Thymus (tissue), 14 donors: ENCODE data around the gene GTPBP10. TPM values are rescaled to one million over a fixed set of nuclear protein-coding genes. Genes with fewer than 3 reads are reported as not detected.
A peak's percentile ranks its signal among the peaks of the same experiment; 100 is the strongest.

ENCODE experiments used
- DNase-seq, 9 donors: peaks; one replicate each; pipeline ENCODE4 v3.0.0-alpha.2; 2013; ENCODE audit warnings: low spot score in 9 of 9, low read depth in 6 of 9, missing footprints in 1 of 9
- H3K27ac ChIP-seq, 2 donors: one replicate each; pipeline ENCODE4 v1.5.1; 2013; ENCODE audit warnings: control low read depth in 1 of 2, low read depth in 1 of 2, low read length in 1 of 2, mild to moderate bottlenecking in 1 of 2, moderate library complexity in 1 of 2
- H3K27me3 ChIP-seq, 2 donors: one replicate each; pipeline ENCODE4 v1.5.1; 2013; ENCODE audit warnings: low read length in 1 of 2; ENCODE audit not compliant: control insufficient read depth in 2 of 2, insufficient read depth in 1 of 2
- H3K36me3 ChIP-seq, 2 donors: one replicate each; pipeline ENCODE4 v1.5.1; 2013; ENCODE audit warnings: low read length in 1 of 2, mild to moderate bottlenecking in 1 of 2, moderate library complexity in 1 of 2; ENCODE audit not compliant: control insufficient read depth in 2 of 2, insufficient read depth in 2 of 2
- H3K4me1 ChIP-seq, 2 donors: one replicate each; pipeline ENCODE4 v1.5.1; 2013; ENCODE audit warnings: low read length in 2 of 2; ENCODE audit not compliant: control insufficient read depth in 2 of 2, insufficient read depth in 2 of 2
- H3K4me3 ChIP-seq, 2 donors: one replicate each; pipeline ENCODE4 v1.5.1; 2013; ENCODE audit warnings: low read length in 2 of 2, control low read depth in 1 of 2, mild to moderate bottlenecking in 1 of 2
- H3K9me3 ChIP-seq, 2 donors: one replicate each; pipeline ENCODE4 v1.5.1; 2013; ENCODE audit warnings: low read length in 1 of 2, mild to moderate bottlenecking in 1 of 2; ENCODE audit not compliant: control insufficient read depth in 2 of 2, insufficient read depth in 1 of 2
- WGBS: extraction: QIAGEN DNeasy Blood & Tissue Kit; methylation state at CpG from one replicate; pipeline ENCODE4 v1.1.7; 2013; 5-methylcytosine and 5-hydroxymethylcytosine counted together
- long read RNA-seq, 10 donors: transcript quantifications; one replicate each; lab custom pipeline, GENCODE V29; 2026
- polyA plus RNA-seq: library from polyadenylated mRNA; stranded (reverse); fragments of 200-250 nt; gene quantifications from one replicate; pipeline ENCODE4 v1.2.3, GENCODE V29; 2013
- total RNA-seq: library from RNA; stranded (reverse); fragments of 120-200 nt; gene quantifications from one replicate; pipeline ENCODE4 v1.2.4, GENCODE V29; 2013
- donor health status: healthy.

The GTPBP10 gene, protein sequence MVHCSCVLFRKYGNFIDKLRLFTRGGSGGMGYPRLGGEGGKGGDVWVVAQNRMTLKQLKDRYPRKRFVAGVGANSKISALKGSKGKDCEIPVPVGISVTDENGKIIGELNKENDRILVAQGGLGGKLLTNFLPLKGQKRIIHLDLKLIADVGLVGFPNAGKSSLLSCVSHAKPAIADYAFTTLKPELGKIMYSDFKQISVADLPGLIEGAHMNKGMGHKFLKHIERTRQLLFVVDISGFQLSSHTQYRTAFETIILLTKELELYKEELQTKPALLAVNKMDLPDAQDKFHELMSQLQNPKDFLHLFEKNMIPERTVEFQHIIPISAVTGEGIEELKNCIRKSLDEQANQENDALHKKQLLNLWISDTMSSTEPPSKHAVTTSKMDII
- total RNA-seq (27.4 TPM), polyA plus RNA-seq (38.6 TPM)
- long read RNA-seq, donor 1, result 0 reads
- long read RNA-seq, donor 2, result 0 reads
- long read RNA-seq, donor 3, full-length matches to known transcripts, result 9 of 16 reads
- long read RNA-seq, donor 3, partial matches to known transcripts, result 7 of 16 reads
- long read RNA-seq, donor 3, other reads (novel, unspliced or antisense), result 0 of 16 reads
- long read RNA-seq, donor 4, full-length matches to known transcripts, result 4 of 4 reads
- long read RNA-seq, donor 4, partial matches to known transcripts, result 0 of 4 reads
- long read RNA-seq, donor 4, other reads (novel, unspliced or antisense), result 0 of 4 reads
- long read RNA-seq, donor 5, full-length matches to known transcripts, result 12 of 25 reads
- long read RNA-seq, donor 5, partial matches to known transcripts, result 13 of 25 reads
- long read RNA-seq, donor 5, other reads (novel, unspliced or antisense), result 0 of 25 reads
- long read RNA-seq, donor 6, full-length matches to known transcripts, result 3 of 3 reads
- long read RNA-seq, donor 6, partial matches to known transcripts, result 0 of 3 reads
- long read RNA-seq, donor 6, other reads (novel, unspliced or antisense), result 0 of 3 reads
- long read RNA-seq, donor 7, full-length matches to known transcripts, result 6 of 6 reads
- long read RNA-seq, donor 7, partial matches to known transcripts, result 0 of 6 reads
- long read RNA-seq, donor 7, other reads (novel, unspliced or antisense), result 0 of 6 reads
- long read RNA-seq, donor 8, full-length matches to known transcripts, result 2 of 2 reads
- long read RNA-seq, donor 8, partial matches to known transcripts, result 0 of 2 reads
- long read RNA-seq, donor 8, other reads (novel, unspliced or antisense), result 0 of 2 reads
- long read RNA-seq, donor 9, full-length matches to known transcripts, result 4 of 4 reads
- long read RNA-seq, donor 9, partial matches to known transcripts, result 0 of 4 reads
- long read RNA-seq, donor 9, other reads (novel, unspliced or antisense), result 0 of 4 reads
- long read RNA-seq, donor 10, full-length matches to known transcripts, result 4 of 4 reads
- long read RNA-seq, donor 10, partial matches to known transcripts, result 0 of 4 reads
- long read RNA-seq, donor 10, other reads (novel, unspliced or antisense), result 0 of 4 reads

DNA sequence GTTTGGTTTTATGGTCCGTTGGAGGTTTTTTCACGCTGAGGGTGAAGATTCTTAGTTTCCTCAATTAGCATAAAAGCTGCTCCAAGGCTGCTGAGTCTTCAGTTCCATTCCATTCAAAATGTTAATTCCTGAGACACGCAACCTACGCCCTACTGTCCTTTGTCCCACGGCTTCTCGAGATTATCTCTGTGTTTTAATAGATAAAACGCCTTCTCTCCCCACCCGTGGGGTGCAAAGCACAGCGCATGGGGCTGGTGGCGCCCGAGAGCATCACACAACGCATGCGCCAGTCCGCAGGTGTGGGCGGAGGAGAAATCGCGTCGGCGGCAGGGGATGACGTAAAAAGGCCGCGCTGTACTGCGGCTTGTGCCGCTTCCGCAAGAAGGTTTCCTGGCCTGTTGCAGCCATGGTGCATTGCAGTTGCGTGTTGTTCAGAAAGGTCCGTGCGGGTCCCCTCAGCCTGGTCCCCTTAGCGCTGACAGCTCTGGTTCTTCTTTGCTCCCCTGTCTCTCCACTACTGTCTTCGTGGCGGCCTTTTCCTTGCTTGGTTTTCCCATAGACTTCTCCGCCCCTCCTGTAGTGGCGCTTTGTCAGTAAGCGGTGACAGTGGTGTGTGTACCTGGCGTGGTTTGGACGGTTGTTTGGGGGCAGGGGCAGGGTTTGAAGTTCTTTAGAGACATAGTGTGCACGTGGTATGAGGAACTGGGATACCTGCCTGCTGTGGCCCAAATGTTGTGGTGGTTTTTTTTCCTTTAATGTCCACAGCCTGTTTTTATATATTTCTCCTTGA is at the start of gene GTPBP10:
TSS of gene GTPBP10 (plus strand) at position 381 of the 790 bp plus-strand sequence. CDS start at position 407, 26 bp downstream.
- peak; percentile 92 to 98 (median 94) for DNase-seq
- under 1% methylated on average over 37 of the region's 37 CpGs for WGBS

DNA sequence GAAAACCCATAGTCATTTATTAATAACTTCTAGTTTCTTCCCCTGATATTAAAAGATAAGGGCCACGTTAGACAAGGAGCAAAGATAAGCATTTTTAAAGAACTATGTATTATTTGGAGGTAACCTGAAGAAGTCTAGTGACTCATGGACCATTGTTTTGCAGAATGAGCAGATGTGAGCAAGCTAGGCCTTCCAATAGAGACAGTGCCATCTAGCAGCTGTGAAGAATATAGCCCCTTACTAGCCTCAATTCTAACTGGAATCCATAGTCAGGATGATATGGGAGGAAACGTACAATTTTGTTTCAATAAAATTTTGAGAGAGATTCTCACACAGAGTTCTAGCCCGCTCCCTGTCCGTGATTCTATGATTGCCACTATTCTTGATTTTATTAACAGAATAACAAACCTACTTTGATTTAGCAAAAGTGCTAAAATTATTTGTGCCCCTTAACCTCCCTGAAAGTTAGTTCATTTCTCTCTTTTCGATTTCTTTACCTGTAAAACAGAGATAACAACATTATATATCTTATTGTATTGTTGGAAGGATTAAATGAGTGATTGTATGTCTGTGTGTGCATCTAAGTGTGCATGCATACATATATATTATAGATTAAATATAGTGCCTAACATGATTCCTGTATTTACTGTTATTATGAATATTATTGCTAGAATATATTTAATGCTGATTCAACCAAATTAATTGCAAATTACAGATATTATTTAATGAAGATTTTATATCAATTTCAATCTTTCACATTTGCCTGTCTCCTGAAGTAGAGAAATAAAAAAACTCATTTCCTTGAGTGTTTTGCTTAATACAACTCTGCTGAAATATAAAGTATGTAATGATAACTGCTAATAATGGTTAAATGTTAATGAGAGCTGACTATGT is 48.1 kb upstream of the GTPBP10 start:
- no peak for DNase-seq
- 65% methylated on average over 5 of the region's 5 CpGs for WGBS
- Histone ChIP-seq H3K4me3 (no peak overlapping the region), H3K36me3 (no peaks in the 10 kb centered on the region), H3K27me3 (no peaks in the 10 kb centered on the region), H3K4me1 (no peaks in the 10 kb centered on the region), H3K9me3 (no peaks in the 10 kb centered on the region), H3K27ac (no peak overlapping the region)

More for the DNA sequence above, at the start of gene GTPBP10:
- peak within 1 kb of the TSS; percentile 93 to 95 for H3K27ac ChIP-seq
- H3K27me3 ChIP-seq, result no peaks in the 10 kb centered on the region
- H3K9me3 ChIP-seq, result no peaks in the 10 kb centered on the region
- peak within 1 kb of the TSS; percentile 66 to 74 for H3K4me3 ChIP-seq
- no peaks in the 10 kb centered on the region for H3K36me3 ChIP-seq
- H3K4me1 ChIP-seq, result peaks cover 3 to 5% of the 10 kb centered on the region in 2 donors

DNA sequence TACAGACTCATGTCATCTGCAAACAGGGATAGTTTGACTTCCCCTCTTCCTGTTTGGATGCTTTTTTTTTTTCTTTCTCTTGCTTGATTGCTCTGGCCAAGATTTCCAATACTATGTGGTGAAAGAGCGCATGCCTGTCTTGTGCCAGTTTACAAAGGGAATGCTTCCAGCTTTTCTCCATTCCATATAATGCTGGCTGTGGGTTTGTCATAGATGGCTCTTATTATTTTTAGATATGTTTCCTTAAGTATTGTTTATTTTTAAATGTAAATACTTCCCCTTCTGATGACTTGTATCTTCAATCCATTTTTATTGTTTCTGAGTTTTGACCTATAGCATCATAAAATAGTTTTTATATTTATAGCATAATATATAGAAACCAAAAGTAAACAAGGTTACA is 43.3 kb upstream of the GTPBP10 start:
- Histone ChIP-seq H3K27ac (no peak overlapping the region), H3K27me3 (no peaks in the 10 kb centered on the region), H3K4me1 (no peaks in the 10 kb centered on the region), H3K9me3 (no peaks in the 10 kb centered on the region), H3K4me3 (no peak overlapping the region), H3K36me3 (no peaks in the 10 kb centered on the region)
- 98% methylated on average over 1 of the region's 1 CpG for WGBS
- DNase-seq, result no peak

DNA sequence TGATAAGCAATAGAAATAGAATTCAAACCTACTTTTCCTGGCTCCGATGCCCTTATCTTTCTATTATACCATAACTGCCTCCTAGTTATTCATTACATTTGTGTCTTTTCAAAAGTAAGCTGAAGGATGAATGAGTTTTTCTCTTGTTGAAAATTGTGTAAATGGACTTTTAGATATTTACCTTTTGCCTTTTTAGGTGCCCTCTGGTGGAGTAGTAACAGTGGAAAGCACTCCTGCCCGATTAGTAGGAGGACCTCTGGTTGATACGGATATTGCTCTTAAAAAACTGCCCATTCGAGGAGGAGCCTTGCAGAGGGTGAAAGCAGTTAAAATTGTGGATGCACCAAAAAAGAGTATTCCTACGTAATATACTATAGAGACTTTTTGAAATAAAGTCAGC is 36.6 kb upstream of the GTPBP10 start:
- DNase-seq, result no peak
- H3K4me1 ChIP-seq, result no peaks in the 10 kb centered on the region
- WGBS, result 96% methylated on average over 5 of the region's 5 CpGs
- H3K27ac ChIP-seq, result no peak overlapping the region
- H3K9me3 ChIP-seq, result no peaks in the 10 kb centered on the region
- H3K36me3 ChIP-seq, result no peaks in the 10 kb centered on the region
- H3K4me3 ChIP-seq, result no peak overlapping the region
- no peaks in the 10 kb centered on the region for H3K27me3 ChIP-seq

DNA sequence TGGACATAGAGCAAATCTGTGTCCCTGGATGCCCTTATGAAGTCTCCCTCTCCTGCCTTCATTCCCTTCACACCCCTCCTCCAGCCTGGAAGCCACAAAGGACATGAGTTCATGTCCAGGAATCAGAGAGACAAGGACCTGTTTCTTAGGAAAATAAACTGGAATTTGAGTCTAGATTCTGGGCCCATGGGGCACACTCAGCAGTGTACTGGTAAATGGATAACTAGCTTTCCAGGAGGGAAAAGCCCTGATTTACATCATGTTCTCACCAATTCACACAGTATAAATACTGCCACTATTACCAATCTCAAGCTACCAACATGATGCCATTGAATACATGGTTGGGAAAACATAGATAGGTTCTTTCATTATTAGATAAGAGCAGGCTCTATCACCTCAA is 35.3 kb upstream of the GTPBP10 start:
- no peak for DNase-seq
- H3K36me3 ChIP-seq, result no peaks in the 10 kb centered on the region
- no peaks in the 10 kb centered on the region for H3K4me1 ChIP-seq

DNA sequence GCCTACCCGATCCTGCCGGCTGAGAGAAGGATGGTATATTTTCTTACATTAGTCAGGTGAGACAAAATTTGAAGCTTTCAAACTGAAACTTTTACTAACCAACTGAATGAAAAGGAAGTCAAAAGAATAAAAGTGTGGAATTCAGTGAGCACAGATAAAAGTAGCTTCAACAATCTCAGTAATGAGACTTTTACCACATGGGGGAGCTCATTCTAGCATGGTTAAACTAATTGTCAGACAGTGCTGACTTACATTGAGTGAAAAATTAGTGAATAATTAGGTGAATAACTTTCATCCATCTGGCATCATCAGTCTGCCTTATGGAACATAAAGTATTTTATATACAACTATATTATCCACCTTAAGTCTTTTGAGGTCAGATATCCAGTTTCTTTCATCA is 33.8 kb upstream of the GTPBP10 start:
- Histone ChIP-seq H3K4me3 (no peak overlapping the region), H3K27me3 (no peaks in the 10 kb centered on the region), H3K4me1 (no peaks in the 10 kb centered on the region), H3K36me3 (no peaks in the 10 kb centered on the region), H3K9me3 (no peaks in the 10 kb centered on the region), H3K27ac (no peak overlapping the region)
- 93% methylated on average over 2 of the region's 2 CpGs for WGBS
- peak in 1 of 9 donors; percentile 2 for DNase-seq

More for the DNA sequence above, 35.3 kb upstream of the GTPBP10 start:
- Histone ChIP-seq H3K27ac (no peak overlapping the region), H3K9me3 (no peaks in the 10 kb centered on the region), H3K4me3 (no peak overlapping the region), H3K27me3 (no peaks in the 10 kb centered on the region)

DNA sequence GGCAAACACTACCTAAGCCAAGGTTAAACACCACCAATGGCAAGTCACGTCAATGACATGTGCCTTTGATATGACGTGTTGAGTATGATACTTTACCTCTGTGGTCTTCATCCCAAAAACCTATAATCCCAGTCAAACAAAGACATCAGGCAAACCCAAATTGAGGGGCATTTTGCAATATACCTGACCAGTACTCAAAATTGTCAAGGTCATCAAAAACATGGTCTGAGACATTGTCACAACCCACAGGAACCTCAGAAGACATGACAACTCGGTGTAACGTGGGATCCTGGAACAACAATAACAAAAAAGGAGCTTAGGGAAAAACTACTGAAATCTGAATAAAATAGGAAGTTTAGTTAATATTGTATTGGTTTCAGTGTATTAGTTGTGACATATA is 32.6 kb upstream of the GTPBP10 start:
- Histone ChIP-seq H3K27me3 (no peaks in the 10 kb centered on the region), H3K9me3 (no peaks in the 10 kb centered on the region), H3K4me3 (no peak overlapping the region), H3K36me3 (no peaks in the 10 kb centered on the region), H3K27ac (no peak overlapping the region), H3K4me1 (no peaks in the 10 kb centered on the region)
- WGBS, result 73% methylated on average over 4 of the region's 4 CpGs
- no peak for DNase-seq
